HG03565 (cell line): Measurements from ENCODE around the gene COG1.

Experiments
- ATAC-seq: cut with Tn5 transposase; IDR thresholded peaks from one replicate; pipeline ENCODE4 v1.9.1; 2021; ENCODE audit warnings: mild to moderate bottlenecking, moderate library complexity; ENCODE audit not compliant: unreplicated experiment

COG1 gene

DNA sequence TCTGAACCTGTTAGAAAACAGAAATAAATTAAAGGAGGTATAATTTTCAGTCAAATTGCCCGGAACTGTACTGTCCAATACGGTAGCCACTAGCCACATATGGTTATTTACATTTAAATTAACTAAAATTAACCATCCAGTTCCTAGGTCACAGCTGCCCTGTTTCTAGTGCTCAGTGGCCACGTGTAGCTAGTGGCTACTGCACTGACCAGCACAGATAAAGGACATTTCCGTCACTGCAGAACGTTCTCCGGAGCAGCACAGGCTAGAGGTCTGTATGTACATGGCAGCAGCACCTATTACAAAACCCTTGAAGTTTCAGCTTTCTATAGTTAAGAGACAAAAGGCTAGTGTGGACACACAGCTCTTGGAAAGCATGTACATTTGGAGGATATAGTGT, 35.1 kb downstream of the COG1 start:
- no peak for ATAC-seq

DNA sequence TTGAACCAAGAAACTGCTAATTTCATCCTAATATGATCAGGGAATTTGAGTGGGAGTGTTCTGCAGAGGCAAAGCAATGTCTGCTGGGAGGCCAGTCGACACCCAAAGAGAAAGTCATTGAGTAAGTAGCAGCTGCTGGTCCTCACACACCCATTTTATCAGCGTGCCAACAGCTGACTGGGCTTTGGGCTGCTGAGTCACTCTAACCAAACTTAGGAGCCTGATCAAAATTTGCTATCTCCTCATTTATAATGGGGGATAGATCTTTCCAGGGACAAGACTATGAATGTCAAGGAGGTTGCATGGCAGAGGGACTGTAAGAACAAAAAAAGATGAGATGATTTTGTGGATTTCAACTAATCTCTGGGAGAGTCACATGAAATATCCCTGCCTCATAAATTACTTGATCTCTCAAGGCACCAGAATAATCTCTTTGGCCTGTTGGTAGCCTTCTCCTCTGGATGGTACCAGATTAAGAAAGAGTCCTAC, 35.9 kb downstream of the COG1 start:
- no peak for ATAC-seq

- ATAC-seq: no peak
These were observed 37.2 kb downstream of the COG1 start for GRCh38 chr17:73230088-73230487.

DNA sequence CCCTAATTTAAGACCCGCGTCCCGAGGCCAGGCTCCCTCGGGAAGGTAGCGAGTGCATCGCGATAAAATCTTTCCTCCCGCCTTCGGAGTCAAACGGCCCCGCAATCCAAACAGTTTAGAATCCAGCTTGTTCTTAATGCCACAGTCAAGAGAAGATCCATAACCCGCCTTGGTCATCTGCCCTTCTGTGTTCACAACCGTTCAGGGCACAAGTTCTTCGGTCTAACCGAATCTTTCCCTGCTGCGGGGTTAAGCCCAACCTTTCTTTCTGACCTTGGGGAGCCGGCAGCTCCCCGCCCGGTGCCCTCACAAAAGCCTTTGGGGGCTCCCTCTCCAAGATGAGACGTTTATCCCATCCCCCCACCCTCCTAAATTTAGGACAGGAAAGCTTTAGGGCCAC, 38.5 kb downstream of the COG1 start:
- ATAC-seq: no peak

- ATAC-seq: peak; percentile 73
These were observed 39.2 kb downstream of the COG1 start for GRCh38 chr17:73231841-73232586.

DNA sequence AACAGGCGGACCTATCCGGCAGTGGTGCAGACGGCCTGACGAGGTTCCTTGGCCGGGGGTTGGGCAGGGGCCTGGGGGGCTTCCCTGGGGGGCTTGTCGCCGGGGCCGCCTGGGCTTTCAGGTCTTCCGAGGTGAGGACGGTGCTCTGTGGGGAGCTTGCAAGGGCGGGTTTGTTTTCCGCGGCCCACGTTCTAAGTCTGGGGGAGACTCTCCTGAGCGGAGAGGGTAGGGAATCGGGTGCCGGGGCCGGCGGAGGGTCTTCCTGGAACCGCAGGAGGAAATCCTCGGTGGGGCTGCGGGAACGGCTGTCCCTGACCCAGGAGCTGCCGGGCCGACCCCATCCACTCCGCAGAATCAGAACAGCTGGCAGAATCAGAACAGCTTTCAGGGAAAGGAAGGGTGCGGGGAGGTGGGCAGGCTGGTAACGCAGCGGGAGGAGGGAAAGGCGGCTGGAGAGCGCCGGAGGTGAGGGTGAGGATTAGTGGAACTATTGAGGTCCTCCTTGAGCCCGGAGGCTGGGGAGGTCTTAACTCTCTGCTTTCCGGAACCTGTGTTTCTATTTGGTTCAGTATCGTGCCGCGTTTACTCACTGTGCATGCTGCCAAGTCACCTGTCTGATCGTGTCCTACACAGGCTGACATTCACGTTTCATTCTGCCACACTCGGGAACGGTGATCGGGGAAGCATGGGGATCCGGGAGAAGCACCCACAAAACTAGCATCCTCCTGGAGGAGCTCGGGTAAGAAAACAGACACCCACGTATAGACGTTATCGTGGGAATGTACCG, 39.9 kb downstream of the COG1 start:
- ATAC-seq: peak; percentile 14

DNA sequence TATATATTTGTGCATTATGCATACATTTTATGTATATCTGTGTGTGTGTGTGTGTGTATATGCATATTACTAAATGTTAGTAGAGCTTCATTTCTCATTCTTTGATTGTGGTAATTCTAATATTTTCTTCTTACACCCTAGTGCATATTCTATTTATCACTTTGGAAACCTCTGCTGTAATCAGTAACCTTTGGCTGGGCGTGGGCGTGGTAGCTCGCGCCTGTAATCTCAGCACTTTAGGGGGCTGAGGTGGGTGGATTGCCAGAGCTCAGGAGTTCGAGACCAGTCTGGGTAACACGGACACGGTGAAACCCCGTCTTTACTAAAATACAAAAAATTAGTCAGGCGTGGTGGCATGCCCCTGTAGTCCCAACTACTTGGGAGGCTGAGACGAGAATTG, 41.9 kb downstream of the COG1 start:
- ATAC-seq: no peak

- no peak for ATAC-seq
These were observed 44.9 kb downstream of the COG1 start for GRCh38 chr17:73237714-73238113.

DNA sequence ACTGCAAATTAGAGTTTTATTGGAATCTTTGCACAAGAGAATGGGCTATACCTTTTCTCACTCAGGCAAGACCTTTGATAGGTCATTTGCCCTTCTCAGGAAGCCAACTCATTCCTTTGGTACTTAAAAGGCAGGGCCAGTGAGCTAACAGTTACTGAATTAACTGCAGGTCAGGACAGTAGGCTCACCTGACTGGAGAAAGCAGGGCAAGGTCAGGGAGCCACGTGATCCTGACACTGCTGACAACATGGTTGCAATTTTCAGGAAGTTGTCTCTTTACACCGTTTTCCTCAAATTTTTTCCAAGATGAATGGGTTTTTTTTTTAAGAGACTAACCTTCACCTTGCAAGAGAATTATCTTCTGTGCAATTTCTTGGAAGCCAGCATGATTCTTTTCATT, 47.7 kb downstream of the COG1 start:
- no peak for ATAC-seq

DNA sequence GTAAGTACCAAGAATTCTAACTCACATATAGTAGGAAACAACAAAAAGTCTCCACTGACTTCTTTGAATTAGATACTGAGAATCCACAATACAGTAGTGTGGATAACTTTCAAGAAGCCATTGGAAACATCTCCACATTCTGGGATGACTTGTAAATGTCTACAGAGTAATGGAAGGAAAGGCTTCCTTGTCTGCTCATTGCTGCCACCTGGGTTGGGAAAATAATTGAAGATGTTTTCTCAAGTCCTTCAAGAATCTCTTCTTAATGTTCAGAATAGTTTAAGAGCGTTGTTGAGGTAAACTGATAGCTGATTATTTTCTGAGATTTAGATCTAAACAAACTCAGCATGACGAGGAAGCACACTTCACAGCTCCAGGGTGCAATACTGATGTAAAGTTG, 54.9 kb downstream of the COG1 start:
- ATAC-seq: no peak

- ATAC-seq: no peak
These were observed 55.7 kb downstream of the COG1 start for GRCh38 chr17:73248532-73248931.

- no peak for ATAC-seq
These were observed 56.8 kb downstream of the COG1 start for GRCh38 chr17:73249700-73250099.

DNA sequence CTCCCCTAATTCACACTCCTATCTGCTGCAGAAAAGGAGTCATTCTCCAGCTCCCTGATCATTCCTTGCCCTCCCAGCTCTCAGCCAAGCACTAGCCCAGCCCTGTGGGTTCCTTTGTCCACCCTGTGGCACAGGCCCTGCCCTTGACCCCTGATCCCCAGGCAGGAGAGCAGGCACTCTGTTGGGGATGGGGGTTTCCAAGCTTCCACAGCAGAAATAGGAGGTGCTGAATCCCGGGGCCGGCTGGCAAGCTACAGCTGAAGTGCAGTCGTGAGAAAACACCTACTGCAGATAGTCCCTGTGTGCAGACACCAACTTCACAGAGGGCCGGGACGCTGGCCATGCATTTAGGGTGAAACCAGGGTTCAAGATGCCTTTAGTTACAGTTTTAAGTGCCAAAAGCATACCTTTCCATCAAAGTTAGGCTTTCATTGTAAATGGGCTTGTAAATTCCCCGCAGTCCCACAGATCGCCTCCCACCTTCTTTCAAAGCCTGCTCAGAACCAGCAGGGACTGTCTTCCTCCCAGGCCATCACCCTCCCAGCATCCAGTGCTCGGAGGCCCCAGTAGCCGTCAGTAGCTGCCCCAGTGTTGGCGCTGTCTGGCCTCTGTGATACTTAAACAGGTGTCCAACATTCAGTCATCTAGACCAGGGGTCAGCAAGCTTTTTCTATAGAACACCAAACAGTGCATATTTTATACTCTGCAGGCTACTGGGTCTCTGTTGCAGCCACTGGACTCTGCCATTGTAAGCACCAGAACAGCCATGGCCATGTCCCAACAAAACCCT, 58.2 kb downstream of the COG1 start:
- ATAC-seq: no peak

DNA sequence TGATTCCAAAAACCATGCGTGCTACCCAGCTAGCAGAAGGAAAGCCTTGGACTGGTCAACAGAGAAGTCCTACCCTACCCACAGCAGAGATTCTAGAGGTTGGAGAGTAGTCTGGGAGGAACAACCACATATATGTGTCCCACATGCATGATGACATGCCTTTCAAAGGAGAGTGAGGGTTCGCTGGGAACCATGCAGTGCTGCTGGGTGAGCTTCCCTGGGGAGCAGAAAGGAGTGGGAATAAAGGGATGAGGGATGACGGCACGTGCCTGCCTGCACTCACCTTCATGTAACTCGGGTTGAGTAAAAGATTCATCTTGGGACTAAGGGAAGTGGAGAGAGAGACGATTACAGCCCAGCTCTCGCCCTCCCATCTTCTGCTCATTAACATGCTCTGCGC, 59.0 kb downstream of the COG1 start:
- ATAC-seq: no peak

DNA sequence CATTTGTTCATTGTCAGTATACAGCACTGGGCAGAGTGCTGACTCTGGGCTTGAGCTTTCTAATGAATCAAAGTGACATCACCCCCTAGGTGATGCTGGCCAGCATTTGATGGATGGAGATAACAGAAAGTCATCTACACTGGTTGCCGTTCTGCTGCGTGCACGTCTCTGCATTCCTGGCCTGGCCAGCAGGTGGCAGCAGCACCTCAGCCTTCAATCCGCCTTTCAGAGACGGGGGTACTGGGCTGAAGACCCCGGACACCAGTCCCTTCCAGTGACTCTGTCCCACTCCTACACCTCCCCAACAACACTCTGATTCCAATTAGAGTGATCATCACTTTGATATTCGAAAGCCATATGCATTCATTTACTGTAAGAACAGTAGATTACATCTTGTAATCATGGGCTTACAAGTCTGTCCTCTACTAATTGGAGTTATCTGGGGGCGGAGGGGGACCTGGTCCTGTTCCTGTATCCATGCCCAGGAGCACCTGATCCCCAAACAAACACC, 62.9 kb downstream of the COG1 start:
- ATAC-seq: peak; percentile 53

DNA sequence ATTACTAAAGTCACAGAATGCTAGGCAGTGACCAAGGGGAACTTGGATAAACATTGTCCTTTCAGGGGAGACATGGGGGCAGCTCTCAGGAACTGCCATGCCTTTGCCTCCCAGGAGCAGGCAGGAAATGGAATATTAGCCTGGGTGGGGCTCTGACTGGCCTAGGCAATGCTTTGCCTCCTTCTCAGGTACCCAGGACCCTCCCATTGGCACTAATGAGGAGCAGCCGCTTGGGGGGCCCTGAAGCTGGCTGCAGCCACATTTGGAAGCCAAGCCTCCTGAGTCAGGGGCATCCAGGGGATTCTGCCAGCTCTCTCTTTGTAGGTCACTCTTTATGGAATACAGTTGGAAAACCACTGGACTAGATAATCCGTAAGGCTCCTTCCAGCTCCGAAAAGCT, 63.4 kb downstream of the COG1 start:
- ATAC-seq: no peak

GRCh38 chr17:73257516-73257915, 64.7 kb downstream of the COG1 start:
- ATAC-seq: no peak
